Adipocyte (in vitro differentiated cells): ENCODE results near the gene GARNL3.

Experiments
- DNase-seq: peaks from one replicate; pipeline ENCODE4 v3.0.0-alpha.2; 2015; ENCODE audit warnings: low read depth
- H3K27me3 ChIP-seq: replicated peaks from 2 replicates; pipeline ENCODE4 v1.7.0; 2013; ENCODE audit warnings: mild to moderate bottlenecking, low read length, moderate library complexity; ENCODE audit not compliant: control insufficient read depth, insufficient read depth
- H3K36me3 ChIP-seq: 2 replicates; pipeline ENCODE4 v1.7.0; 2013; ENCODE audit warnings: low read length, mild to moderate bottlenecking, moderate library complexity; ENCODE audit not compliant: control insufficient read depth, insufficient read depth, severe bottlenecking
- H3K4me1 ChIP-seq: 2 replicates; pipeline ENCODE4 v1.7.0; 2013; ENCODE audit warnings: mild to moderate bottlenecking, low read length, moderate library complexity; ENCODE audit not compliant: control insufficient read depth, insufficient read depth
- H3K4me3 ChIP-seq: 2 replicates; pipeline ENCODE4 v1.7.0; 2013; ENCODE audit warnings: mild to moderate bottlenecking, low read length, moderate library complexity
- H3K9ac ChIP-seq: 2 replicates; pipeline ENCODE4 v1.7.0; 2013; ENCODE audit warnings: mild to moderate bottlenecking, low read length, moderate library complexity
- H3K9me3 ChIP-seq: 2 replicates; pipeline ENCODE4 v1.7.0; 2013; ENCODE audit warnings: mild to moderate bottlenecking, low read length, moderate library complexity; ENCODE audit not compliant: control insufficient read depth

GARNL3 gene

GRCh38 chr9:127419348-127419747 is 154.8 kb downstream of the GARNL3 start:
- no peaks in the 10 kb centered on the region for H3K36me3 ChIP-seq
- H3K4me3 ChIP-seq: no peak overlapping the region

GRCh38 chr9:127421057-127421456 is 156.5 kb downstream of the GARNL3 start:
- Histone ChIP-seq H3K9me3 (no peaks in the 10 kb centered on the region), H3K36me3 (no peaks in the 10 kb centered on the region), H3K4me1 (peaks cover 22% of the 10 kb centered on the region), H3K27me3 (peaks cover 21% of the 10 kb centered on the region), H3K4me3 (no peak overlapping the region), H3K9ac (no peak overlapping the region)
- no peak for DNase-seq

More at GRCh38 chr9:127419348-127419747, 154.8 kb downstream of the GARNL3 start:
- no peak for DNase-seq
- H3K9ac ChIP-seq: no peak overlapping the region
- peaks cover 31% of the 10 kb centered on the region for H3K27me3 ChIP-seq
- H3K4me1 ChIP-seq: peaks cover 10% of the 10 kb centered on the region
- no peaks in the 10 kb centered on the region for H3K9me3 ChIP-seq

GRCh38 chr9:127422133-127422782 is 157.7 kb downstream of the GARNL3 start:
- H3K27me3 ChIP-seq: peaks cover 13% of the 10 kb centered on the region
- H3K9ac ChIP-seq: no peak overlapping the region
- no peaks in the 10 kb centered on the region for H3K9me3 ChIP-seq
- H3K4me3 ChIP-seq: peak overlapping the region; percentile 97
- no peak for DNase-seq
- peaks cover 23% of the 10 kb centered on the region for H3K4me1 ChIP-seq
- no peaks in the 10 kb centered on the region for H3K36me3 ChIP-seq

- peaks cover 23% of the 10 kb centered on the region for H3K4me1 ChIP-seq
- DNase-seq: no peak
- peaks cover 10% of the 10 kb centered on the region for H3K27me3 ChIP-seq
- no peaks in the 10 kb centered on the region for H3K36me3 ChIP-seq
- H3K4me3 ChIP-seq: peak overlapping the region; percentile 97
- H3K9me3 ChIP-seq: no peaks in the 10 kb centered on the region
- H3K9ac ChIP-seq: peak overlapping the region; percentile 98
These were observed 158.2 kb downstream of the GARNL3 start for GRCh38 chr9:127422787-127423186.

- DNase-seq: no peak
- H3K27me3 ChIP-seq: peaks cover 5% of the 10 kb centered on the region
- H3K9me3 ChIP-seq: no peaks in the 10 kb centered on the region
- H3K36me3 ChIP-seq: peaks cover 2% of the 10 kb centered on the region
- H3K4me3 ChIP-seq: peak overlapping the region; percentile 97
- H3K9ac ChIP-seq: peak overlapping the region; percentile 98
- peaks cover 23% of the 10 kb centered on the region for H3K4me1 ChIP-seq
These were observed 158.9 kb downstream of the GARNL3 start for GRCh38 chr9:127423476-127423933.

- Histone ChIP-seq H3K27me3 (no peaks in the 10 kb centered on the region), H3K4me3 (peak within 1 kb of the TSS; percentile 97), H3K9me3 (no peaks in the 10 kb centered on the region), H3K9ac (peak within 1 kb of the TSS; percentile 98), H3K36me3 (peaks cover 8% of the 10 kb centered on the region), H3K4me1 (peaks cover 23% of the 10 kb centered on the region)
- DNase-seq: peak; percentile 96
These were observed 159.5 kb downstream of the GARNL3 start, which contains the start of gene ZNF79 for GRCh38 chr9:127423934-127424675. TSS of gene ZNF79 (plus strand) at chr9:127424382. CDS start at chr9:127424788, 406 bp downstream.

- no peak for DNase-seq
- H3K4me1 ChIP-seq: peaks cover 23% of the 10 kb centered on the region
These were observed 160.1 kb downstream of the GARNL3 start for GRCh38 chr9:127424676-127424999.

GRCh38 chr9:127426756-127427155 is 162.2 kb downstream of the GARNL3 start:
- H3K9me3 ChIP-seq: no peaks in the 10 kb centered on the region
- no peak overlapping the region for H3K4me3 ChIP-seq
- H3K36me3 ChIP-seq: peaks cover 33% of the 10 kb centered on the region
- no peak for DNase-seq
- H3K27me3 ChIP-seq: no peaks in the 10 kb centered on the region
- no peak overlapping the region for H3K9ac ChIP-seq
- H3K4me1 ChIP-seq: peaks cover 23% of the 10 kb centered on the region

More at GRCh38 chr9:127424676-127424999, 160.1 kb downstream of the GARNL3 start:
- H3K36me3 ChIP-seq: peaks cover 13% of the 10 kb centered on the region
- H3K27me3 ChIP-seq: no peaks in the 10 kb centered on the region
- H3K4me3 ChIP-seq: peak overlapping the region; percentile 97
- H3K9me3 ChIP-seq: no peaks in the 10 kb centered on the region
- peak overlapping the region; percentile 98 for H3K9ac ChIP-seq

GRCh38 chr9:127428348-127428747 is 163.8 kb downstream of the GARNL3 start:
- Histone ChIP-seq H3K36me3 (peaks cover 39% of the 10 kb centered on the region), H3K27me3 (no peaks in the 10 kb centered on the region), H3K4me3 (no peak overlapping the region), H3K9me3 (no peaks in the 10 kb centered on the region), H3K4me1 (peaks cover 14% of the 10 kb centered on the region), H3K9ac (no peak overlapping the region)
- no peak for DNase-seq

GRCh38 chr9:127430415-127430814 is 165.8 kb downstream of the GARNL3 start:
- peaks cover 7% of the 10 kb centered on the region for H3K4me1 ChIP-seq
- H3K27me3 ChIP-seq: no peaks in the 10 kb centered on the region
- no peak for DNase-seq
- no peak overlapping the region for H3K9ac ChIP-seq
- H3K9me3 ChIP-seq: no peaks in the 10 kb centered on the region
- peaks cover 59% of the 10 kb centered on the region for H3K36me3 ChIP-seq
- H3K4me3 ChIP-seq: no peak overlapping the region

GRCh38 chr9:127437497-127438264 is 173.1 kb downstream of the GARNL3 start:
- no peaks in the 10 kb centered on the region for H3K4me1 ChIP-seq
- peaks cover 88% of the 10 kb centered on the region for H3K36me3 ChIP-seq
- H3K9ac ChIP-seq: no peak overlapping the region
- DNase-seq: no peak
- no peaks in the 10 kb centered on the region for H3K27me3 ChIP-seq
- no peaks in the 10 kb centered on the region for H3K9me3 ChIP-seq
- no peak overlapping the region for H3K4me3 ChIP-seq
